ENCODE data around the gene TFRC. TPM values are rescaled to one million over a fixed set of nuclear protein-coding genes. Genes with fewer than 3 reads are reported as not detected.
"Not testable (repeated sequence)": the region's sequence is repeated elsewhere in the genome, so short reads cannot be mapped to it uniquely, and the experiment has no call there.

TFRC gene
- total RNA-seq, 1 donor = 80.3 TPM

- TF ChIP-seq, protein P1, sequence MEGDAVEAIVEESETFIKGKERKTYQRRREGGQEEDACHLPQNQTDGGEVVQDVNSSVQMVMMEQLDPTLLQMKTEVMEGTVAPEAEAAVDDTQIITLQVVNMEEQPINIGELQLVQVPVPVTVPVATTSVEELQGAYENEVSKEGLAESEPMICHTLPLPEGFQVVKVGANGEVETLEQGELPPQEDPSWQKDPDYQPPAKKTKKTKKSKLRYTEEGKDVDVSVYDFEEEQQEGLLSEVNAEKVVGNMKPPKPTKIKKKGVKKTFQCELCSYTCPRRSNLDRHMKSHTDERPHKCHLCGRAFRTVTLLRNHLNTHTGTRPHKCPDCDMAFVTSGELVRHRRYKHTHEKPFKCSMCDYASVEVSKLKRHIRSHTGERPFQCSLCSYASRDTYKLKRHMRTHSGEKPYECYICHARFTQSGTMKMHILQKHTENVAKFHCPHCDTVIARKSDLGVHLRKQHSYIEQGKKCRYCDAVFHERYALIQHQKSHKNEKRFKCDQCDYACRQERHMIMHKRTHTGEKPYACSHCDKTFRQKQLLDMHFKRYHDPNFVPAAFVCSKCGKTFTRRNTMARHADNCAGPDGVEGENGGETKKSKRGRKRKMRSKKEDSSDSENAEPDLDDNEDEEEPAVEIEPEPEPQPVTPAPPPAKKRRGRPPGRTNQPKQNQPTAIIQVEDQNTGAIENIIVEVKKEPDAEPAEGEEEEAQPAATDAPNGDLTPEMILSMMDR (IDR thresholded peaks at IDR 0.05; ENCODE audit: insufficient read depth, low read length) = no peak
- DNase-seq (ENCODE audit: low read depth) = no peak
- no peak overlapping the region for H3K4me3 ChIP-seq (ENCODE audit: low read depth, low read length)
Measured at GRCh38 chr3:196097373-196098154, 15.7 kb upstream of the TFRC start.

DNA sequence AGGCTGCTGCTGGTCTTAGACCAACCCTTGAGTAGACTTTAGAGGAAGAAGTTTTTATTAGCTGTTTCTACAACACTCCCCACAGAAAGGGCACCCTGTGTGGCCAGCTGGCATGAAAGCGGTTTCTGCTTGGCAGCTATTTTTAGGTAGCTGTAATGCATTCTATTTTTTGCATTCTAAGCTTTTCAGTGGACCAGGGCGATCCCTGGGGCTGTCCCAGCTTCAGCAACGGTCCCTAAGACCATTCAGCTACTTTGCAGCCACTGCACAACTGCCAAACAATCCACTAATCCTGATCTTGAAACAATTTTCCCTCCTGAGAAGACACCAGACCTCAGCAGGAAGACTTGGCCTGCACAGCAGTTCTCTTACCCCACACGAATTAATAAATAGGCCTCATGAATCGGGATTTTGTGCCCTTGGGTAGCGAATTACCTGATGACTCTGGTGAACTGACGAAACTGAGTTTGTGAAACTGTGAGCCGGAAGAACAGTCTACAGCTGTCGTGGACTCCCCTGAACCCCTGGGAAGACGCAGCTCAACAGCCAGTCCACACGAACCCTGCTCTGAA is 14.6 kb upstream of the TFRC start:
- H3K4me3 ChIP-seq (ENCODE audit: low read depth, low read length) = no peak overlapping the region
- TF ChIP-seq, protein P1 (IDR thresholded peaks at IDR 0.05; ENCODE audit: insufficient read depth, low read length) = no peak
- DNase-seq (ENCODE audit: low read depth) = no peak

GRCh38 chr3:196093317-196094111 is 11.6 kb upstream of the TFRC start:
- no peak overlapping the region for H3K4me3 ChIP-seq (ENCODE audit: low read depth, low read length)
- TF ChIP-seq, protein P1 (IDR thresholded peaks at IDR 0.05; ENCODE audit: insufficient read depth, low read length) = no peak
- peak; percentile 33 for DNase-seq (ENCODE audit: low read depth)

GRCh38 chr3:196087906-196088305 is 6.0 kb upstream of the TFRC start:
- H3K4me3 ChIP-seq (ENCODE audit: low read depth, low read length) = no peak overlapping the region
- TF ChIP-seq, protein P1 (IDR thresholded peaks at IDR 0.05; ENCODE audit: insufficient read depth, low read length) = no peak
- no peak for DNase-seq (ENCODE audit: low read depth)

DNA sequence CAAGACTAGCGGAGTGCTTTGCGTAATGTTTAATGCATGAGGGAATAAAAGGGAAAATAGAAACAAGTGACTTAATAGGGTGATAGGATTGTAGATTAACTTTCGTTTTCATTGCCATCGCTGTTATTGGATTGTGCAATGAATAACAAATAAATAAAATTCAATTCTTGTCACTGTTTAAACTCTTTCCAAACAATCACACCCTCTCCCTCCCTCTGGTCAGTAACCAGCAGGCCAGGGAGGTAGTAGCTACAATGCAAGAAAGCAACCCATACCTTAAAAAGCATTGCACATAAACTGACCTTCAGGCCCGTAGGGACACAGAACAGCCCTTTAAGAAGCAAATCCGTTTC is 705 bp upstream of the TFRC start:
- H3K4me3 ChIP-seq (ENCODE audit: low read depth, low read length) = peak overlapping the region; percentile 90
- no peak for DNase-seq (ENCODE audit: low read depth)
- TF ChIP-seq, protein P1 (IDR thresholded peaks at IDR 0.05; ENCODE audit: insufficient read depth, low read length) = no peak

DNA sequence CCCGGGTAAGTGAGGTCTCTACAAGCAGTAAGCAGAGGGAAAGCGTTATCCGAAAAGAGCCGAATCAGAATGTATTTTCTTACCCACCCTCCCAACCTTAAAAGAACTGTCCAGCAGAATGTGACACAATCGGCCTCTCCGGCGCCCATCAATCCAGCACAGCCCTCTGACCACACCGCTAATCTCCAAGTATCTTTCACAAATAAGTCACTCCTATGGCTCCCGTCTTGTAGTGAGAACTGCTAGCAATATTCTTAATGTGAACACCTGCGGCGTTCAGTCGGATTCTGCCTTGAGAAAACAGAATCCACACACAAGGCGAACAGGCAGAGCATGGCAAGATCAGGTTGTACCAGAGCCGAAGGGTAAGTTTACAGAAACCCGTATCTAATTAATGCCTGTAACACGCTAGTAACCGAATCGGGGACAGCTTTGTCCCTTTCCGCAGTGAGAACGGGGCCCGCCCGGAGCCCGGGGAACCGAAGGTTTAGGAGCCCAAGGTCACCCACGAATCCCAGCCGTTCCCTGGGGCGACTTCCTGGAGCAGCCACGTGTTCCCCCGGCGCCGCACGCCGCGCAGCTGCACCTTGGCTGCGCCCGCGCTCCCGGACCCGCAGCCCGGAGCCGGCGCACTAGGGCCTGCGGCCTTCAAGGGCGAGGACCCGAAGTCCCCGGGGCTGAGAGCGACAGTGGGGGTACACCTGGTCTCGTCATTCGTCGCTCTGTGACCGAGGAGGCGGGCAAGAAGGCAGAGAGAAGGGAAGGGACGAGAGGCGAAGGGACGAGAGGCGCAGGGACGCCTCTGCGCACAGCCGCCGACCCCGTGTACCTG is 672 bp downstream of the TFRC start:
- TF ChIP-seq, protein P1 (IDR thresholded peaks at IDR 0.05; ENCODE audit: insufficient read depth, low read length) = no peak

DNA sequence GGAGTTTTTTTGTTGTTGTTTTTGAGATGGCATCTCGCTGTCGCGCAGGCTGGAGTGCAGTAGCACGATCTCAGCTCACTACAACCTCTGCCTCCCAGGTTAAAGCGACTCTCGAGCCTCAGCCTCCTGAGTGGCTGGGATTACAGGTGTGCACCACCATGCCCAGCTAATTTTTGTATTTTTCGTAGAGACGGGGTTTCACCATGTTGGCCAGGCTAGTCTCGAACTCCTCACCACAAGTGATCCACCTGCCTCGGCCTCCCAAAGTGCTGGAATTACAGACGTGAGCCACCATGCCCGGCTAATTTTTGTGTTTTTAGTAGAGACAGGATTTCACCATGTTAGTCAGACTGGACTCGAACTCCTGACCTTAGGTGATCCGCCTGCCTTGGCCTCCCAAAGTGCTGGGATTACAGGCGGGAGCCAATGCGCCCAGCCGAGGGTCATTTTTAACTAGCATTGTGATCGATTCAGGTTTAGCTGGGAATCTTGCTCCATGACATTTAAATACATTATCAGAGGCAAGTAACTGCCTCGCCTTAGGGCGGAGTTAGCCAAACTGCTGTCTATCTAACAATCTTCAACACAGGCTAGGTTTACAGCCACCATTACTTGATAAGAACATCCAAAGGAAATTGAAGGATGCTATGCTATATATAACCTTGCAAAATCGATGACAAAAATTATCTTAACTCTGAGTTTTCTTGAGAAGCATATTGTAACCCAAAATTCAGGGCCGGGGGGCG is 1.6 kb downstream of the TFRC start:
- not testable (repeated sequence) for DNase-seq (ENCODE audit: low read depth)
- peak overlapping the region; percentile 90 for H3K4me3 ChIP-seq (ENCODE audit: low read depth, low read length)

More for the DNA sequence above, 672 bp downstream of the TFRC start:
- peak; percentile 35 for DNase-seq (ENCODE audit: low read depth)
- peak overlapping the region; percentile 90 for H3K4me3 ChIP-seq (ENCODE audit: low read depth, low read length)
